ENCODE results near the gene PRKN. TPM values are rescaled to one million over a fixed set of nuclear protein-coding genes. Genes with fewer than 3 reads are reported as not detected.

Gene PRKN
- total and polyA plus RNA-seq, 2 experiments from 2014 or later: 2.3 to 3.9 TPM

DNA sequence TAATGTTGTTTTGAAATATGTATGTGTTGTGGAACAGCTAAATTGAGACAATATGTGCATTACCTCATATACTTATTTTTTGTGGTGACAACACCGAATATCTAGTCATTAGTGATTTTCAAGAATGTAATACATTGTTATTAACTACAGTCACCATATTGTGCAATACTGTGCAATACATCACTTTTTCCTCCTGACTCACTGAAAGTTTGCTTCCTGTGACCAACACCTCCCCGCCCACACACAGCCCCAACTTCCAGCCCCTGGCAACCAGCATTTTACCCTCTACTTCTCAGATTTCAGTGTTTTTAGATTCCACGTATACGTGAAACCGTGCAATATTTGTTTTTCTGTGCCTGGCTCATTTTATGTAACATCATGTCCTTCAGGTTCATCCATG, 627.9 kb downstream of the PRKN start:
- Histone ChIP-seq H3K9me3 (ENCODE audit: low read depth) (no peaks in the 10 kb centered on the region), H3K79me2 (no peaks in the 10 kb centered on the region), H4K20me1 (ENCODE audit: insufficient read depth, poor library complexity, severe bottlenecking) (no peaks in the 10 kb centered on the region), H2AFZ (no peak overlapping the region), H3K27ac (no peak overlapping the region), H3K27me3 (no peaks in the 10 kb centered on the region), H3K36me3 (replicated peaks; ENCODE audit: insufficient read depth, low read depth) (no peaks in the 10 kb centered on the region), H3K4me2 (no peak overlapping the region), H3K9me2 (replicated peaks; ENCODE audit: insufficient read depth) (no peaks in the 10 kb centered on the region), H3K4me3 (no peak overlapping the region), H3K4me1 (ENCODE audit: insufficient read depth) (no peaks in the 10 kb centered on the region)
- TF ChIP-seq EZH2 (IDR thresholded peaks at IDR 0.05; ENCODE audit: borderline replicate concordance) (no peak), EZH2phosphoT487 (IDR thresholded peaks at IDR 0.05; ENCODE audit: low read depth, severe bottlenecking, unreplicated experiment) (no peak)
- TF ChIP-seq, protein P1, sequence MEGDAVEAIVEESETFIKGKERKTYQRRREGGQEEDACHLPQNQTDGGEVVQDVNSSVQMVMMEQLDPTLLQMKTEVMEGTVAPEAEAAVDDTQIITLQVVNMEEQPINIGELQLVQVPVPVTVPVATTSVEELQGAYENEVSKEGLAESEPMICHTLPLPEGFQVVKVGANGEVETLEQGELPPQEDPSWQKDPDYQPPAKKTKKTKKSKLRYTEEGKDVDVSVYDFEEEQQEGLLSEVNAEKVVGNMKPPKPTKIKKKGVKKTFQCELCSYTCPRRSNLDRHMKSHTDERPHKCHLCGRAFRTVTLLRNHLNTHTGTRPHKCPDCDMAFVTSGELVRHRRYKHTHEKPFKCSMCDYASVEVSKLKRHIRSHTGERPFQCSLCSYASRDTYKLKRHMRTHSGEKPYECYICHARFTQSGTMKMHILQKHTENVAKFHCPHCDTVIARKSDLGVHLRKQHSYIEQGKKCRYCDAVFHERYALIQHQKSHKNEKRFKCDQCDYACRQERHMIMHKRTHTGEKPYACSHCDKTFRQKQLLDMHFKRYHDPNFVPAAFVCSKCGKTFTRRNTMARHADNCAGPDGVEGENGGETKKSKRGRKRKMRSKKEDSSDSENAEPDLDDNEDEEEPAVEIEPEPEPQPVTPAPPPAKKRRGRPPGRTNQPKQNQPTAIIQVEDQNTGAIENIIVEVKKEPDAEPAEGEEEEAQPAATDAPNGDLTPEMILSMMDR (IDR thresholded peaks at IDR 0.05; ENCODE audit: poor library complexity): no peak
- WGBS (ENCODE audit: low lambda C conversion rate, missing lambda C conversion rate): 70% methylated on average over 5 of the region's 5 CpGs
- peak; percentile 15 for DNase-seq (ENCODE audit: low spot score)

DNA sequence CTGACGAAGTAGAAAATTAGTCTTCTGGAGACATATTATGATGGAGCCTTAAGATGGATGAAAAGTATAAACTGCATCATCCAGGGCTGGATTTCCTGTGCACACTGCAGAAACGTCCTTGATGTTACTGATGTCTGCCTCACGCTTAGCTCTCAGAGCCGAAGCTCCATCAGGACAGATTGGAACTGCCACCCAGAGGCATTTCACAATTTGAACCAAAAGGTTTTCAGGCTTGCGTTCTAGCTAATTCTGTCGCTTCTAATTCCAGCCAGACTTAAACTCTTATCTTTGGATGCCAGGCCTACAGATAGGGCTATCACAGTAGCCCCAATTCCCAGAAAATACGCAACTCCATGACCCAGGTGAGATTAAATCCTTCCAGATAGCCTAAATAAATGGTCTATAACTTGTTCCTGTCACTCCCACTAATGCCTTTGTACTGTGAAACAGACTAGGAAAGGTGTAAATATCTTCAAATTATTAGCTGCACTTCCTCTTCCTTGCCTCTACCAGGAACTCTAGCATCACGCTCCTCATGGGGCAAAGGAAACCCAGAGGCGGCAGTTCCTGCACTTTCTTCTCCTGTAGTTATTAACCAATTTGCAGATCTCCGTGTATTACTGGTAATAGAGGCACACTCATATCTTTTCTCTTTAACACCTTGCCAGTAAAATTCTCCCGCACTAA, 634.6 kb downstream of the PRKN start:
- no peaks in the 10 kb centered on the region for H3K36me3 ChIP-seq (replicated peaks; ENCODE audit: insufficient read depth, low read depth)
- H3K27me3 ChIP-seq: no peaks in the 10 kb centered on the region
- H2AFZ ChIP-seq: no peak overlapping the region
- H3K79me2 ChIP-seq: no peaks in the 10 kb centered on the region
- no peaks in the 10 kb centered on the region for H4K20me1 ChIP-seq (ENCODE audit: insufficient read depth, poor library complexity, severe bottlenecking)
- no peak overlapping the region for H3K27ac ChIP-seq
- H3K4me2 ChIP-seq: no peak overlapping the region
- WGBS (ENCODE audit: low lambda C conversion rate, missing lambda C conversion rate): 68% methylated on average over 11 of the region's 11 CpGs
- no peak overlapping the region for H3K4me3 ChIP-seq
- H3K9me3 ChIP-seq (ENCODE audit: low read depth): no peaks in the 10 kb centered on the region
- TF ChIP-seq, protein P1 (IDR thresholded peaks at IDR 0.05; ENCODE audit: poor library complexity): no peak
- TF ChIP-seq EZH2 (IDR thresholded peaks at IDR 0.05; ENCODE audit: borderline replicate concordance) (no peak), EZH2phosphoT487 (IDR thresholded peaks at IDR 0.05; ENCODE audit: low read depth, severe bottlenecking, unreplicated experiment) (no peak)
- no peaks in the 10 kb centered on the region for H3K9me2 ChIP-seq (replicated peaks; ENCODE audit: insufficient read depth)
- no peak for DNase-seq (ENCODE audit: low spot score)
- H3K4me1 ChIP-seq (ENCODE audit: insufficient read depth): no peaks in the 10 kb centered on the region

DNA sequence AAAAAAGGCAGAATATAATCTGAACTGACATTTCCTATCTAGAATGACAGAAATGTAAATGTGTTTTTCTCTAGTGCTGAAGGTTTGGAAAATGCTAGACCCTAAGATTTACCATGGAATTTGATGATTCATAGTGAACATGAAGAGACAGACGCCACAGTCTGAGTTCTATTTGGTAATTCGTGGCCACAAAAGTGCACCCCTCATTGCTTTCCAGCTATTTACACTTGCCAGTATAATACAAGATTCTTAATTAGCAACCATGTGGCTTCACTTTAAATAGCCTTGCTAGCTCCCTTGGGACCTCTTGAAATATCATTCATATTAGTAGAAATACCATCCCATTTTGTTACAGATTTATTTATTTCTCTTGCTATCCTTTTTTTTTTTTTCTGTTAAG, 636.8 kb downstream of the PRKN start:
- Histone ChIP-seq H3K27ac (no peak overlapping the region), H3K79me2 (no peaks in the 10 kb centered on the region), H4K20me1 (ENCODE audit: insufficient read depth, poor library complexity, severe bottlenecking) (no peaks in the 10 kb centered on the region), H3K4me2 (no peak overlapping the region), H3K9me3 (ENCODE audit: low read depth) (no peaks in the 10 kb centered on the region), H2AFZ (no peak overlapping the region), H3K4me3 (no peak overlapping the region), H3K36me3 (replicated peaks; ENCODE audit: insufficient read depth, low read depth) (no peaks in the 10 kb centered on the region), H3K27me3 (no peaks in the 10 kb centered on the region), H3K4me1 (ENCODE audit: insufficient read depth) (no peaks in the 10 kb centered on the region), H3K9me2 (replicated peaks; ENCODE audit: insufficient read depth) (no peaks in the 10 kb centered on the region)
- no peak for DNase-seq (ENCODE audit: low spot score)
- 65% methylated on average over 2 of the region's 2 CpGs for WGBS (ENCODE audit: low lambda C conversion rate, missing lambda C conversion rate)
- TF ChIP-seq EZH2 (IDR thresholded peaks at IDR 0.05; ENCODE audit: borderline replicate concordance) (no peak), EZH2phosphoT487 (IDR thresholded peaks at IDR 0.05; ENCODE audit: low read depth, severe bottlenecking, unreplicated experiment) (no peak)
- TF ChIP-seq, protein P1 (IDR thresholded peaks at IDR 0.05; ENCODE audit: poor library complexity): no peak
